GM23338 (cell line): ENCODE measurements around the gene GGNBP2. TPM values are rescaled to one million over a fixed set of nuclear protein-coding genes. Genes with fewer than 3 reads are reported as not detected.

ENCODE experiments used
- ATAC-seq: fragments of 200-7000 bp; cut with Tn5 transposase; 3 replicates; pipeline ENCODE4 v1.9.1; 2020
- DNase-seq: peaks from one replicate; pipeline ENCODE4 v3.0.0-alpha.2; 2015; ENCODE audit warnings: low spot score
- H2AFZ ChIP-seq: fragments of 200-600 bp; sonication (generic); 2 replicates; pipeline ENCODE4 v1.8.0; 2016; ENCODE audit warnings: antibody characterized with exemption, mild to moderate bottlenecking, moderate library complexity
- H3F3A ChIP-seq: fragments of 200-600 bp; sonication (generic); replicated peaks from 2 replicates; pipeline ENCODE4 v1.8.0; 2017; ENCODE audit warnings: antibody characterized with exemption, mixed run types, low read depth
- H3K27ac ChIP-seq: fragments of 200-600 bp; sonication (generic); 2 replicates; pipeline ENCODE4 v1.6.1; 2016; ENCODE audit warnings: low read depth
- H3K27me3 ChIP-seq: fragments of 200-600 bp; sonication (generic); 2 replicates; pipeline ENCODE4 v1.8.0; 2016; ENCODE audit warnings: mild to moderate bottlenecking, mixed run types, moderate library complexity; ENCODE audit not compliant: insufficient read depth
- H3K36me3 ChIP-seq: fragments of 200-600 bp; sonication (generic); 2 replicates; pipeline ENCODE4 v1.8.0; 2016; ENCODE audit warnings: mild to moderate bottlenecking; ENCODE audit not compliant: insufficient read depth
- H3K4me1 ChIP-seq: fragments of 200-600 bp; sonication (generic); 2 replicates; pipeline ENCODE4 v1.8.0; 2016; ENCODE audit warnings: mild to moderate bottlenecking, moderate library complexity; ENCODE audit not compliant: insufficient read depth
- H3K4me2 ChIP-seq: fragments of 200-600 bp; sonication (generic); 2 replicates; pipeline ENCODE4 v1.7.1; 2017; ENCODE audit warnings: mixed run types
- H3K4me3 ChIP-seq: fragments of 200-600 bp; sonication (generic); 2 replicates; pipeline ENCODE4 v1.6.1; 2016; ENCODE audit warnings: mixed run types
- H3K79me2 ChIP-seq: fragments of 200-600 bp; sonication (generic); replicated peaks from 2 replicates; pipeline ENCODE4 v1.8.0; 2017; ENCODE audit warnings: mild to moderate bottlenecking; ENCODE audit not compliant: insufficient read depth
- H3K9me2 ChIP-seq: fragments of 200-600 bp; sonication (generic); 2 replicates; pipeline ENCODE4 v1.8.0; 2017; ENCODE audit not compliant: insufficient read depth
- H4K20me1 ChIP-seq: fragments of 200-600 bp; sonication (generic); replicated peaks from 2 replicates; pipeline ENCODE4 v1.8.0; 2017; ENCODE audit warnings: mild to moderate bottlenecking; ENCODE audit not compliant: insufficient read depth
- H3K27ac Mint-ChIP-seq: 2 replicates; pipeline ENCODE4 v1.8.0; 2020; ENCODE audit warnings: inconsistent platforms, mild to moderate bottlenecking, moderate library complexity, mixed read lengths
- H3K27me3 Mint-ChIP-seq: 3 replicates; pipeline ENCODE4 v1.8.0; 2022; ENCODE audit warnings: low read depth, mild to moderate bottlenecking, moderate library complexity, mixed read lengths, inconsistent platforms; ENCODE audit not compliant: insufficient read depth, poor library complexity
- H3K36me3 Mint-ChIP-seq: 3 replicates; pipeline ENCODE4 v1.8.0; 2021; ENCODE audit warnings: low read depth, mild to moderate bottlenecking, inconsistent platforms, moderate library complexity, mixed read lengths
- H3K4me1 Mint-ChIP-seq: 3 replicates; pipeline ENCODE4 v1.8.0; 2020; ENCODE audit warnings: mild to moderate bottlenecking, inconsistent platforms, mixed read lengths
- H3K4me3 Mint-ChIP-seq: 3 replicates; pipeline ENCODE4 v1.8.0; 2021; ENCODE audit warnings: moderate library complexity, mild to moderate bottlenecking, inconsistent platforms, mixed read lengths
- H3K9me3 Mint-ChIP-seq: 3 replicates; pipeline ENCODE4 v1.8.0; 2020; ENCODE audit warnings: moderate library complexity, mild to moderate bottlenecking, inconsistent platforms, mixed read lengths
- CREB1 ChIP-seq: fragments of 250-450 bp; sonication (Bioruptor Pico); IDR thresholded peaks from 2 replicates; pipeline ENCODE4 v1.5.0; 2020; ENCODE audit warnings: low read depth, mild to moderate bottlenecking, moderate library complexity
- ETS1 ChIP-seq: IDR thresholded peaks from 2 replicates; pipeline ENCODE4 v1.6.1; 2016; ENCODE audit warnings: antibody characterized with exemption
- EZH2 ChIP-seq: fragments of 200-600 bp; sonication (generic); IDR thresholded peaks from one replicate; pipeline ENCODE4 v1.8.0; 2017; ENCODE audit warnings: antibody characterized with exemption, mild to moderate bottlenecking, low read depth; ENCODE audit not compliant: unreplicated experiment
- EZH2phosphoT487 ChIP-seq: fragments of 200-600 bp; sonication (generic); IDR thresholded peaks from one replicate; pipeline ENCODE4 v1.8.1; 2018; ENCODE audit warnings: antibody characterized with exemption; ENCODE audit not compliant: unreplicated experiment
- NANOG ChIP-seq: IDR thresholded peaks from 2 replicates; pipeline ENCODE4 v1.6.1; 2016; ENCODE audit warnings: antibody characterized with exemption, borderline replicate concordance
- POLR2AphosphoS5 ChIP-seq: IDR thresholded peaks from 2 replicates; pipeline ENCODE4 v1.6.1; 2016; ENCODE audit warnings: antibody characterized with exemption, low read depth
- STAT1 ChIP-seq: IDR thresholded peaks from one replicate; pipeline ENCODE4 v1.6.1; 2016; ENCODE audit warnings: antibody characterized with exemption; ENCODE audit not compliant: unreplicated experiment
- ZNF462 ChIP-seq: fragments of 250-450 bp; sonication (Bioruptor Pico); IDR thresholded peaks from 2 replicates; pipeline ENCODE4 v1.5.0; 2020; ENCODE audit warnings: mild to moderate bottlenecking, moderate library complexity
- polyA plus RNA-seq: library from polyadenylated mRNA; unstranded; fragments of >200 nt; fragmentation: Nextera tagmentation; extraction: Ambion mirVana; gene quantifications from 2 replicates; pipeline ENCODE4 v1.2.1, GENCODE V29; 2016
- total RNA-seq: library from RNA; depleted of rRNA; stranded (reverse); fragments of >200 nt; shearing (Covaris generic); gene quantifications from 2 replicates; pipeline ENCODE4 v1.2.3, GENCODE V29; 2014
- TF ChIP-seq, protein P1 (sequence below): IDR thresholded peaks from one replicate; pipeline ENCODE4 v1.6.1; 2018; ENCODE audit warnings: antibody characterized with exemption; ENCODE audit not compliant: unreplicated experiment
- TF ChIP-seq, protein P2 (sequence below), 2 experiments: fragments of 200-600 bp in 1 of 2; sonication (generic) in 1 of 2; conservative IDR thresholded peaks; 2 replicates each; pipeline versions ENCODE4 v1.5.1 to v1.6.1; 2016 to 2017; ENCODE audit warnings: antibody characterized with exemption in 2 of 2, low read depth in 2 of 2, mild to moderate bottlenecking in 2 of 2, moderate library complexity in 1 of 2

The GGNBP2 gene
- total and polyA plus RNA-seq, 2 experiments from 2014 or later, result 40.7 to 41.2 TPM

DNA sequence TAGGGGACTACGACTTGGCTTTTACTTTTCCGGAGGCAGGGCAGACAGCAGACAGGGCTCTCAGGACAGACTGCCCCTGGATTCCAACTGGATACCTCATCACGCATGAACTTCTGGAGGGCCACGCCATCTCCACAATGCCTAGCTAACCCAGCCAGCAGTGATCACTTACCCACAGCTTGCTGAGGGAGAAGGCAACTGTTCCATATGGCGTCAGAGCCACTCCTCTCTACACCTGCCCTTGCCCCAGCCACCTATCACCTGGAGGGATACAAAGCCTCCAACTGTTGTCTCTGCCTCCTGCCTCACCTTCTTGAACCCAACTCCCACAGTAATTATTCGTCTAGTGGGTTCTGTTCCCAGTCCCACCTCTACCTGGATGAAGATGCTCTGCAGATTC lies 18.8 kb upstream of the GGNBP2 start (continued):
- TF ChIP-seq, protein P1, sequence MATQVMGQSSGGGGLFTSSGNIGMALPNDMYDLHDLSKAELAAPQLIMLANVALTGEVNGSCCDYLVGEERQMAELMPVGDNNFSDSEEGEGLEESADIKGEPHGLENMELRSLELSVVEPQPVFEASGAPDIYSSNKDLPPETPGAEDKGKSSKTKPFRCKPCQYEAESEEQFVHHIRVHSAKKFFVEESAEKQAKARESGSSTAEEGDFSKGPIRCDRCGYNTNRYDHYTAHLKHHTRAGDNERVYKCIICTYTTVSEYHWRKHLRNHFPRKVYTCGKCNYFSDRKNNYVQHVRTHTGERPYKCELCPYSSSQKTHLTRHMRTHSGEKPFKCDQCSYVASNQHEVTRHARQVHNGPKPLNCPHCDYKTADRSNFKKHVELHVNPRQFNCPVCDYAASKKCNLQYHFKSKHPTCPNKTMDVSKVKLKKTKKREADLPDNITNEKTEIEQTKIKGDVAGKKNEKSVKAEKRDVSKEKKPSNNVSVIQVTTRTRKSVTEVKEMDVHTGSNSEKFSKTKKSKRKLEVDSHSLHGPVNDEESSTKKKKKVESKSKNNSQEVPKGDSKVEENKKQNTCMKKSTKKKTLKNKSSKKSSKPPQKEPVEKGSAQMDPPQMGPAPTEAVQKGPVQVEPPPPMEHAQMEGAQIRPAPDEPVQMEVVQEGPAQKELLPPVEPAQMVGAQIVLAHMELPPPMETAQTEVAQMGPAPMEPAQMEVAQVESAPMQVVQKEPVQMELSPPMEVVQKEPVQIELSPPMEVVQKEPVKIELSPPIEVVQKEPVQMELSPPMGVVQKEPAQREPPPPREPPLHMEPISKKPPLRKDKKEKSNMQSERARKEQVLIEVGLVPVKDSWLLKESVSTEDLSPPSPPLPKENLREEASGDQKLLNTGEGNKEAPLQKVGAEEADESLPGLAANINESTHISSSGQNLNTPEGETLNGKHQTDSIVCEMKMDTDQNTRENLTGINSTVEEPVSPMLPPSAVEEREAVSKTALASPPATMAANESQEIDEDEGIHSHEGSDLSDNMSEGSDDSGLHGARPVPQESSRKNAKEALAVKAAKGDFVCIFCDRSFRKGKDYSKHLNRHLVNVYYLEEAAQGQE, result no peak
- TF ChIP-seq EZH2phosphoT487, result no peak
- no peak for TF ChIP-seq ETS1
- no peak for TF ChIP-seq EZH2
- TF ChIP-seq, protein P2, sequence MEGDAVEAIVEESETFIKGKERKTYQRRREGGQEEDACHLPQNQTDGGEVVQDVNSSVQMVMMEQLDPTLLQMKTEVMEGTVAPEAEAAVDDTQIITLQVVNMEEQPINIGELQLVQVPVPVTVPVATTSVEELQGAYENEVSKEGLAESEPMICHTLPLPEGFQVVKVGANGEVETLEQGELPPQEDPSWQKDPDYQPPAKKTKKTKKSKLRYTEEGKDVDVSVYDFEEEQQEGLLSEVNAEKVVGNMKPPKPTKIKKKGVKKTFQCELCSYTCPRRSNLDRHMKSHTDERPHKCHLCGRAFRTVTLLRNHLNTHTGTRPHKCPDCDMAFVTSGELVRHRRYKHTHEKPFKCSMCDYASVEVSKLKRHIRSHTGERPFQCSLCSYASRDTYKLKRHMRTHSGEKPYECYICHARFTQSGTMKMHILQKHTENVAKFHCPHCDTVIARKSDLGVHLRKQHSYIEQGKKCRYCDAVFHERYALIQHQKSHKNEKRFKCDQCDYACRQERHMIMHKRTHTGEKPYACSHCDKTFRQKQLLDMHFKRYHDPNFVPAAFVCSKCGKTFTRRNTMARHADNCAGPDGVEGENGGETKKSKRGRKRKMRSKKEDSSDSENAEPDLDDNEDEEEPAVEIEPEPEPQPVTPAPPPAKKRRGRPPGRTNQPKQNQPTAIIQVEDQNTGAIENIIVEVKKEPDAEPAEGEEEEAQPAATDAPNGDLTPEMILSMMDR (conservative IDR thresholded peaks at IDR 0.05; ENCODE audit: low read depth in 2 of 2), result no peak
- TF ChIP-seq NANOG, result no peak
- no peak for TF ChIP-seq STAT1
- TF ChIP-seq POLR2AphosphoS5, result no peak

GRCh38 chr17:36527621-36528250 lies 17.0 kb upstream of the GGNBP2 start:
- Histone ChIP-seq H3K27ac (no peak overlapping the region), H3K4me1 (no peaks in the 10 kb centered on the region), H3K4me3 (no peak overlapping the region), H3F3A (no peaks in the 10 kb centered on the region; the same call in 1 of the 2 replicates), H3K27me3 (no peaks in the 10 kb centered on the region), H3K4me2 (no peak overlapping the region), H3K9me2 (no peaks in the 10 kb centered on the region), H4K20me1 (peaks cover 25% of the 10 kb centered on the region), H3K36me3 (peaks cover 73% of the 10 kb centered on the region), H2AFZ (no peak overlapping the region), H3K79me2 (peaks cover 28% of the 10 kb centered on the region)
- Mint-ChIP-seq H3K4me1 (peaks cover 6% of the 10 kb centered on the region; the same call in 2 of the 3 replicates), H3K36me3 (peaks cover 81% of the 10 kb centered on the region), H3K27ac (no peak overlapping the region), H3K9me3 (no peaks in the 10 kb centered on the region), H3K4me3 (no peak overlapping the region), H3K27me3 (peaks cover 2% of the 10 kb centered on the region)
- DNase-seq (no peak), ATAC-seq (no peak)
- no peak for TF ChIP-seq CREB1 (CRISPR knock-in tag)
- TF ChIP-seq ZNF462 (CRISPR knock-in tag), result no peak
- TF ChIP-seq EZH2phosphoT487, result no peak
- no peak for TF ChIP-seq ETS1
